ENCODE measurements around the gene ZNF784. TPM values are rescaled to one million over a fixed set of nuclear protein-coding genes. Genes with fewer than 3 reads are reported as not detected.

ZNF784 gene
- total and polyA plus RNA-seq, 7 donors = 4.9 to 22.2 (median 10.4) TPM

DNA sequence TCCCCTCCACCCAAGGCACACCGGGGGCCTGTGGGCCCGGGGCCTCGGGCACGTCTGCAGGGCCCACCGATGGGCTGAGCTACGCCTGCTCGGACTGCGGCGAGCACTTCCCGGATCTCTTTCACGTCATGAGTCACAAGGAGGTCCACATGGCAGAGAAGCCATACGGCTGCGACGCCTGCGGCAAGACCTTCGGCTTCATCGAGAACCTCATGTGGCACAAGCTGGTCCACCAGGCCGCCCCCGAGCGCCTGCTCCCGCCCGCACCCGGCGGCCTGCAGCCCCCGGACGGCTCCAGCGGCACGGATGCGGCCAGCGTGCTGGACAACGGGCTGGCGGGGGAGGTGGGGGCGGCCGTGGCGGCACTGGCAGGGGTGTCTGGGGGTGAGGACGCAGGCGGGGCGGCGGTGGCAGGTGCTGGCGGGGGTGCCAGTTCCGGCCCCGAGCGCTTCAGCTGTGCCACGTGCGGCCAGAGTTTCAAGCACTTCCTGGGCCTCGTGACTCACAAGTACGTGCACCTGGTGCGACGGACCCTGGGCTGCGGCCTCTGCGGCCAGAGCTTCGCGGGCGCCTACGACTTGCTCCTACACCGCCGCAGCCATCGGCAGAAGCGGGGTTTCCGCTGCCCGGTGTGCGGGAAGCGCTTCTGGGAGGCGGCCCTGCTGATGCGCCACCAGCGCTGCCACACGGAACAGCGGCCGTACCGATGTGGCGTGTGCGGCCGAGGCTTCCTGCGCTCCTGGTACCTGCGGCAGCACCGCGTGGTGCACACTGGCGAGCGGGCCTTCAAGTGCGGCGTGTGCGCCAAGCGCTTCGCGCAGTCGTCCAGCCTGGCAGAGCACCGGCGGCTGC is 8.6 kb downstream of the ZNF784 start:
- no peak for ATAC-seq
- no peak overlapping the region for H3K4me3 ChIP-seq
- intact Hi-C loops (cut with DNase I) = no loop called here
- no peaks in the 10 kb centered on the region for H3K9me3 ChIP-seq
- DNase-seq = no peak
- TF ChIP-seq, protein P1, sequence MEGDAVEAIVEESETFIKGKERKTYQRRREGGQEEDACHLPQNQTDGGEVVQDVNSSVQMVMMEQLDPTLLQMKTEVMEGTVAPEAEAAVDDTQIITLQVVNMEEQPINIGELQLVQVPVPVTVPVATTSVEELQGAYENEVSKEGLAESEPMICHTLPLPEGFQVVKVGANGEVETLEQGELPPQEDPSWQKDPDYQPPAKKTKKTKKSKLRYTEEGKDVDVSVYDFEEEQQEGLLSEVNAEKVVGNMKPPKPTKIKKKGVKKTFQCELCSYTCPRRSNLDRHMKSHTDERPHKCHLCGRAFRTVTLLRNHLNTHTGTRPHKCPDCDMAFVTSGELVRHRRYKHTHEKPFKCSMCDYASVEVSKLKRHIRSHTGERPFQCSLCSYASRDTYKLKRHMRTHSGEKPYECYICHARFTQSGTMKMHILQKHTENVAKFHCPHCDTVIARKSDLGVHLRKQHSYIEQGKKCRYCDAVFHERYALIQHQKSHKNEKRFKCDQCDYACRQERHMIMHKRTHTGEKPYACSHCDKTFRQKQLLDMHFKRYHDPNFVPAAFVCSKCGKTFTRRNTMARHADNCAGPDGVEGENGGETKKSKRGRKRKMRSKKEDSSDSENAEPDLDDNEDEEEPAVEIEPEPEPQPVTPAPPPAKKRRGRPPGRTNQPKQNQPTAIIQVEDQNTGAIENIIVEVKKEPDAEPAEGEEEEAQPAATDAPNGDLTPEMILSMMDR (IDR thresholded peaks at IDR 0.05) = no peak
- H3K27me3 ChIP-seq (ENCODE audit: insufficient read depth in 3 of 3, low read length in 2 of 3) = no peaks in the 10 kb centered on the region
- 97% methylated on average over 85 to 88 of the region's 88 CpGs for WGBS, 3 donors
- H3K4me1 ChIP-seq = peaks cover 33% of the 10 kb centered on the region
- no peak overlapping the region for H3K27ac ChIP-seq
- H3K36me3 ChIP-seq (ENCODE audit: insufficient read depth in 1 of 2, low read depth in 1 of 2) = peaks cover 7 to 41% of the 10 kb centered on the region in 2 donors

DNA sequence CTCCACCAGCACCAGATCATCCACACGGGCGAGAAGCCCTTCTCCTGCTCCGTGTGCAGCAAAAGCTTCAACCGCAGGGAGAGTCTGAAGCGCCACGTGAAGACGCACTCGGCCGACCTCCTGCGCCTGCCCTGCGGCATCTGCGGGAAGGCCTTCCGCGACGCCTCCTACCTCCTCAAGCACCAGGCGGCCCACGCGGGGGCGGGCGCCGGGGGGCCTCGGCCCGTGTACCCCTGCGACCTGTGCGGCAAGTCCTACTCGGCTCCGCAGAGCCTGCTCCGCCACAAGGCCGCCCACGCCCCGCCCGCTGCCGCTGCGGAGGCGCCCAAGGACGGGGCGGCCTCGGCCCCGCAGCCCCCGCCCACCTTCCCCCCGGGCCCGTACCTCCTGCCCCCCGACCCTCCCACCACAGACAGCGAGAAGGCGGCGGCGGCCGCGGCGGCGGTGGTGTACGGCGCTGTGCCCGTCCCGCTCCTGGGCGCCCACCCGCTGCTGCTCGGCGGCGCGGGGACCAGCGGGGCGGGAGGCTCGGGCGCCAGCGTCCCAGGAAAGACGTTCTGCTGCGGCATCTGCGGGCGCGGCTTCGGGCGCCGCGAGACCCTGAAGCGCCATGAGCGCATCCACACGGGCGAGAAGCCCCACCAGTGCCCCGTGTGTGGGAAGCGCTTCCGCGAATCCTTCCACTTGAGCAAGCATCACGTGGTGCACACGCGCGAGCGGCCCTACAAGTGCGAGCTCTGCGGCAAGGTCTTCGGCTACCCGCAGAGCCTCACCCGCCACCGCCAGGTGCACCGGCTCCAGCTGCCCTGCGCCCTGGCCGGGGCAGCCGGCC is 9.4 kb downstream of the ZNF784 start:
- intact Hi-C loops (cut with DNase I) = no loop called here
- ATAC-seq = no peak
- Histone ChIP-seq H3K27ac (no peak overlapping the region), H3K9me3 (no peaks in the 10 kb centered on the region), H3K36me3 (ENCODE audit: insufficient read depth in 1 of 2, low read depth in 1 of 2) (peaks cover 7 to 46% of the 10 kb centered on the region in 2 donors), H3K4me1 (peaks cover 24% of the 10 kb centered on the region), H3K4me3 (no peak overlapping the region), H3K27me3 (ENCODE audit: insufficient read depth in 3 of 3, low read length in 2 of 3) (no peaks in the 10 kb centered on the region)
- DNase-seq = no peak
- 95 to 97% (median 97%) methylated on average over 71 to 98 of the region's 98 CpGs for WGBS, 3 donors
- TF ChIP-seq, protein P1 (IDR thresholded peaks at IDR 0.05) = no peak

DNA sequence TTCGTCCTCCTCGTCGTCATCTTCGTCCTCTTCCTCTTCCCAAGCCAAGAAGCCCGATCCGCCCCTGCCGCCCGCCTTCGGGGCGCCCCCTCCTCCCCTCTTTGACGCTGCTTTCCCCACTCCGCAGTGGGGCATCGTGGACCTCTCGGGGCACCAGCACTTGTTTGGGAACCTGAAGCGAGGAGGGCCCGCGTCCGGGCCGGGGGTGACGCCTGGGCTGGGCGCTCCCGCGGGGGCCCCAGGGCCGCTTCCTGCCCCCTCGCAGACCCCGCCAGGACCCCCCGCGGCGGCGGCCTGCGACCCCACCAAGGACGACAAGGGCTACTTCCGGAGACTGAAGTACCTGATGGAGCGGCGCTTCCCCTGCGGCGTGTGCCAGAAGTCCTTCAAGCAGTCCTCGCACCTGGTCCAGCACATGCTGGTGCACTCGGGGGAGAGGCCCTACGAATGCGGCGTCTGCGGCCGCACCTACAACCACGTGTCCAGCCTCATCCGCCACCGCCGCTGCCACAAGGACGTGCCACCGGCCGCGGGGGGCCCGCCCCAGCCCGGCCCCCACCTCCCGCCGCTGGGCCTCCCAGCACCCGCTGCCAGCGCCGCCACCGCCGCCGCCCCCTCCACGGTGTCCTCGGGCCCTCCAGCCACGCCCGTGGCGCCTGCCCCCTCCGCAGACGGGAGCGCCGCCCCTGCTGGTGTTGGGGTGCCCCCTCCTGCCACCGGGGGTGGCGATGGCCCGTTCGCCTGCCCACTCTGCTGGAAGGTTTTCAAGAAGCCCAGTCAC is 10.2 kb downstream of the ZNF784 start:
- 92 to 95% (median 94%) methylated on average over 52 to 75 of the region's 75 CpGs for WGBS, 3 donors
- Histone ChIP-seq H3K9me3 (no peaks in the 10 kb centered on the region), H3K4me3 (no peak overlapping the region), H3K27ac (no peak overlapping the region), H3K36me3 (ENCODE audit: insufficient read depth in 1 of 2, low read depth in 1 of 2) (peaks cover 10 to 54% of the 10 kb centered on the region in 2 donors), H3K4me1 (peaks cover 24% of the 10 kb centered on the region), H3K27me3 (ENCODE audit: insufficient read depth in 3 of 3, low read length in 2 of 3) (no peaks in the 10 kb centered on the region)
- intact Hi-C loops (cut with DNase I) = no loop called here
- TF ChIP-seq, protein P1 (IDR thresholded peaks at IDR 0.05) = no peak
- no peak for DNase-seq
- ATAC-seq = no peak

DNA sequence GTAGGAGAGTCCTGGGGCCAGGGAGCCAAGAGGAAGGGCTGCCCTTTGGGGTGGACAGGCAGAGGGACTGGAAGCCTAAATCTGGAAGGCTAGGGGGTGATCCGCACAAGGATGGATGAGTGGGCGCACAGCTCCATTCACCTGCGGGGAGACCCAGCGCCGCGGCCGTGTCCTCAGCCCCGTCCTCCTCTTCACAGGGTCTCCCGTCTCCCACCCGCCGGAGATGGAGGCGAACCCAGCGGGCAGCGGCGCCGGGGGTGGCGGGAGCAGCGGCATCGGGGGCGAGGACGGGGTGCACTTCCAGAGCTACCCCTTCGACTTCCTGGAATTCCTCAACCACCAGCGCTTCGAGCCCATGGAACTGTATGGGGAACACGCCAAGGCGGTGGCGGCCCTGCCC is 11.0 kb downstream of the ZNF784 start:
- Histone ChIP-seq H3K27ac (peak overlapping the region; percentile 50), H3K36me3 (ENCODE audit: insufficient read depth in 1 of 2, low read depth in 1 of 2) (peaks cover 10 to 58% of the 10 kb centered on the region in 2 donors), H3K27me3 (ENCODE audit: insufficient read depth in 3 of 3, low read length in 2 of 3) (no peaks in the 10 kb centered on the region), H3K4me3 (no peak overlapping the region), H3K4me1 (peaks cover 23% of the 10 kb centered on the region), H3K9me3 (no peaks in the 10 kb centered on the region)
- intact Hi-C loops (cut with DNase I) = no loop called here
- TF ChIP-seq, protein P1 (IDR thresholded peaks at IDR 0.05) = no peak
- WGBS, 3 donors = 91 to 94% (median 92%) methylated on average over 24 to 27 of the region's 27 CpGs
- ATAC-seq (no peak), DNase-seq (no peak)

Data from psoas muscle (tissue), 8 donors.